Measurements from ENCODE around the gene SYAP1.

Gene SYAP1

DNA sequence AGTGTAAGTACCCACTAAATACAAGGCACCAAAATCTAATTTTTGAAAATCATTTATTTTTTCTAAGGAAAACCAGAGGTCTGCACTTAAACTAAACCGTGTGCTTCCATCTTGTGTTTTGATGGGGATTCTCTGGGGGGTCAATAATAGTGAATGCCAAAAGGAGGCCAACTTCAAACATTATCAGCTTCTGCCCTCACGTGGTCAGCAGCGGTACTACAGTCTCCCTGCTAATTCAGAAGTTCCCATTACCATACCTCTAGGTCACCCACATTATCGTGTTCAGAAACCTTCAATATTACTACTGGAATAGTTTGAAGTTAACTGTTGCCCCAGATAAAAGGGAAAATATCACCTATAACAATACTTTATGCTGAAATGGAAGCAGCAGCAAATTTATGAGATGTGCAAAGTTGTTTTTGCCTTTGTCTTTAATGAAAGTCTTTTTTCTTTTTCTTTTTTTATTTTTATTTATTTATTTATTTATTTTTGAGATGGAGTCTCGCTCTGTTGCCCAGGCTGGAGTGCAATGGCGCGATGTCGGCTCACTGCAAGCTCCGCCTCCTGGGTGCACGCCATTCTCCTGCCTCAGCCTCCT is 24.2 kb upstream of the SYAP1 start:
- Histone ChIP-seq H3K27ac (no peak overlapping the region), H3K27me3 (ENCODE audit: insufficient read depth, low read depth, severe bottlenecking) (no peaks in the 10 kb centered on the region), H3K4me3 (ENCODE audit: low read depth, low read length) (no peak overlapping the region), H3K36me3 (peaks cover 60% of the 10 kb centered on the region), H3K9me3 (ENCODE audit: severe bottlenecking) (no peaks in the 10 kb centered on the region)
- DNase-seq = peak; percentile 52
- TF ChIP-seq, protein P1, sequence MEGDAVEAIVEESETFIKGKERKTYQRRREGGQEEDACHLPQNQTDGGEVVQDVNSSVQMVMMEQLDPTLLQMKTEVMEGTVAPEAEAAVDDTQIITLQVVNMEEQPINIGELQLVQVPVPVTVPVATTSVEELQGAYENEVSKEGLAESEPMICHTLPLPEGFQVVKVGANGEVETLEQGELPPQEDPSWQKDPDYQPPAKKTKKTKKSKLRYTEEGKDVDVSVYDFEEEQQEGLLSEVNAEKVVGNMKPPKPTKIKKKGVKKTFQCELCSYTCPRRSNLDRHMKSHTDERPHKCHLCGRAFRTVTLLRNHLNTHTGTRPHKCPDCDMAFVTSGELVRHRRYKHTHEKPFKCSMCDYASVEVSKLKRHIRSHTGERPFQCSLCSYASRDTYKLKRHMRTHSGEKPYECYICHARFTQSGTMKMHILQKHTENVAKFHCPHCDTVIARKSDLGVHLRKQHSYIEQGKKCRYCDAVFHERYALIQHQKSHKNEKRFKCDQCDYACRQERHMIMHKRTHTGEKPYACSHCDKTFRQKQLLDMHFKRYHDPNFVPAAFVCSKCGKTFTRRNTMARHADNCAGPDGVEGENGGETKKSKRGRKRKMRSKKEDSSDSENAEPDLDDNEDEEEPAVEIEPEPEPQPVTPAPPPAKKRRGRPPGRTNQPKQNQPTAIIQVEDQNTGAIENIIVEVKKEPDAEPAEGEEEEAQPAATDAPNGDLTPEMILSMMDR (IDR thresholded peaks at IDR 0.05; ENCODE audit: low read depth, low read length) = peak; percentile 82

DNA sequence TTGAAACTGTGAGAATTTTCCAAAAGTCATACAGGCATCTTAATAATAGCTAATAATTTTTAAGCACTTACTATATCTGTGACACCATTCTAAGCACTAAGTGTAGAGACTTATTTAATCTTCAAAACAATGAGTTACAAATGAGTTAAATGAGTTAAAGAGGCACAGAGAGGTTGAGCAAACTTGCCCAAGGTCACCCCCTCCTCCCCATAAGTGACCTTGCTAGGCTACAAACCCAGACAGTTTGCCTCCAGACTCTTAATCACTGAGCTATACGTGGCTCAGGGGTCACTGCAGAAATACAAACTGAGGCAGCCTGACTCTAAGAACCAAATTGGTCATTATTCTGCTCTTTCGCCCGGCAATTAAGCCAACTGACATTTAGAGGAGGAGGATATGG is 22.5 kb upstream of the SYAP1 start:
- Histone ChIP-seq H3K9me3 (ENCODE audit: severe bottlenecking) (no peaks in the 10 kb centered on the region), H3K36me3 (peaks cover 56% of the 10 kb centered on the region), H3K27me3 (ENCODE audit: insufficient read depth, low read depth, severe bottlenecking) (no peaks in the 10 kb centered on the region), H3K27ac (no peak overlapping the region), H3K4me3 (ENCODE audit: low read depth, low read length) (no peak overlapping the region)
- DNase-seq = no peak
- TF ChIP-seq, protein P1 (IDR thresholded peaks at IDR 0.05; ENCODE audit: low read depth, low read length) = no peak

DNA sequence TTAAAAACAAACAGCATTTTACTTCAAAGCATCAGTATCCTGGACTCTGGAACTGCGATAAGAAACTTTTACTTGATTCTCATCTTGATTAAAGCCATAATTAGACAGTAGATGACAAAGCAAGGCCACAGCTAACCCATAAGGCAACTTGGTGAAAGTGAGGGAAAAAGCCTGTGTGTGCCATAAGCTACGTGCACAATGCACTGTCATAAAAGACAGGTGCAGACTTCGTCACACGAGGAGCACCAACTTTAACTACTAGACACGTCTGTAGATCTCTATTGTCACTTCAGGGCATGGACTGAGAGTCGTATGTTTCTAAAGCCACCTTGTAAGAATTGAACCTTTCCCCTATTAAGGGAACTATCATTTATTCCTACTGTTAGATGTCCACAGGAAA is 20.0 kb upstream of the SYAP1 start:
- no peak overlapping the region for H3K4me3 ChIP-seq (ENCODE audit: low read depth, low read length)
- H3K27ac ChIP-seq = no peak overlapping the region
- TF ChIP-seq, protein P1 (IDR thresholded peaks at IDR 0.05; ENCODE audit: low read depth, low read length) = no peak
- H3K27me3 ChIP-seq (ENCODE audit: insufficient read depth, low read depth, severe bottlenecking) = no peaks in the 10 kb centered on the region
- no peaks in the 10 kb centered on the region for H3K9me3 ChIP-seq (ENCODE audit: severe bottlenecking)
- no peak for DNase-seq
- H3K36me3 ChIP-seq = peaks cover 41% of the 10 kb centered on the region

DNA sequence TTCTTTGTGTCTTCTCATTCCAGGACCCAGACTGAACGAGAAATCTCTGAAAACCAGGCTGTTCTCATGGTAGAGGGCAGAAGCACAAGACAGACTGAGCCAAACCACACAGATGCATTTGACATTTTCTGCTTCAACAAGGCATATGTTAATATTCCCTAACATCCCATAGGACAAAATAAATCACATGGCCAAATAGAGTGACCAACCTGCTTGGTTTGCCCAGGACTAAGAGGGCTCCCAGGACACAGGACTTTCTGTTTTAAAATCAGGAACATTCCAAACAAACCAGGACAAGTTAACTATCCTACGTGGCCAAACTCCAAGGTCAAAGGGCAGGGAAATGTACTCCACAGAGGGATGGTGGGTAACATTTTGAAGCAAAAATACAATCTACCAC is 18.7 kb upstream of the SYAP1 start:
- H3K27me3 ChIP-seq (ENCODE audit: insufficient read depth, low read depth, severe bottlenecking) = no peaks in the 10 kb centered on the region
- H3K9me3 ChIP-seq (ENCODE audit: severe bottlenecking) = no peaks in the 10 kb centered on the region
- H3K4me3 ChIP-seq (ENCODE audit: low read depth, low read length) = no peak overlapping the region
- TF ChIP-seq, protein P1 (IDR thresholded peaks at IDR 0.05; ENCODE audit: low read depth, low read length) = no peak
- H3K27ac ChIP-seq = no peak overlapping the region
- peaks cover 36% of the 10 kb centered on the region for H3K36me3 ChIP-seq
- DNase-seq = no peak

DNA sequence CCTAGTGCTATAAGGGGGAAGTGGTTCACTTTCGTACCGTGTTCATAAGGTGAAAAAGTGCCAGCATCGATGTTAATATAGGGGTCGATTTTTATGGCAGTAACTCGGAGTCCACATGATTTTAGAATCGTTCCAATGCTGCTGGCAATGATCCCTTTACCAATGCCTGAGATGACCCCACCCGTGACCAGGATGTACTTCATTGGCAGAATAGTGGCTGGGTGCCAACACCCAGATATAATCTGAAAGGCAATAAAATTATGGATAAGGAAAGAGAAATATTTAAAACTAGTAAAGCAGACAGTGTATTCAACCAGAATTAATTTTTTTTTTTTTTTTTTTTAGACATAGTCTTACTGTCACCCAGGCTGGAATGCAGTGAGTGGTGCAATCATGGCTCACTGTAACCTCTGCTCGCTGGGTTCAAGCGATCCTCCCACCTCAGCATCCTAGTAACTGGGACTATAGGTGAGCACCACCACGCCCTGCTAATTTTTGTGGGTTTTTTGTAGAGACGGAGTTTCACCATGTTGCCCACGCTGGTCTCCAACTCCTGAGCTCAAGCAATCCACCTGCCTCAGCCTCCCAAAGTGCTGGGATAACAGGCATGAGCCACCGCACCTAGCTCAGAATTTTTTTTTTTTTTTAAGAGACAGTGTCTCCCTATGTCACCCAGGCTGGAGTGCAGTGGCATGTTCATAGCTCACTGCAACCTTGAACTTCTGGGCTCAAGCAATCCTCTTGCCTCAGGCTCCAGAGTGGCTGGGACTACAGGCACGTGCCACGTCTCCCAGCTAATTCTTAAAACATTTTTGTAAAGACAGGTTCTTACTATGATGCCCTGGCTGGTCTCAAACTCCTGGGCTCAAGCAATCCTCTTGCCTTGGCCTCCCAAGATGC is 16.5 kb upstream of the SYAP1 start:
- Histone ChIP-seq H3K36me3 (peaks cover 41% of the 10 kb centered on the region), H3K27ac (no peak overlapping the region), H3K4me3 (ENCODE audit: low read depth, low read length) (no peak overlapping the region), H3K27me3 (ENCODE audit: insufficient read depth, low read depth, severe bottlenecking) (no peaks in the 10 kb centered on the region), H3K9me3 (ENCODE audit: severe bottlenecking) (no peaks in the 10 kb centered on the region)
- TF ChIP-seq, protein P1 (IDR thresholded peaks at IDR 0.05; ENCODE audit: low read depth, low read length) = no peak
- DNase-seq = no peak

All from WERI-Rb-1 (cell line).